HS-27A (cell line): ENCODE measurements around the gene ICE2.
"Not testable (repeated sequence)": the region's sequence is repeated elsewhere in the genome, so short reads cannot be mapped to it uniquely, and the experiment has no call there.

Experiments used
- DNase-seq: peaks from one replicate; pipeline ENCODE4 v3.0.0-alpha.2; 2012; ENCODE audit warnings: low read depth, missing footprints

The ICE2 gene

DNA sequence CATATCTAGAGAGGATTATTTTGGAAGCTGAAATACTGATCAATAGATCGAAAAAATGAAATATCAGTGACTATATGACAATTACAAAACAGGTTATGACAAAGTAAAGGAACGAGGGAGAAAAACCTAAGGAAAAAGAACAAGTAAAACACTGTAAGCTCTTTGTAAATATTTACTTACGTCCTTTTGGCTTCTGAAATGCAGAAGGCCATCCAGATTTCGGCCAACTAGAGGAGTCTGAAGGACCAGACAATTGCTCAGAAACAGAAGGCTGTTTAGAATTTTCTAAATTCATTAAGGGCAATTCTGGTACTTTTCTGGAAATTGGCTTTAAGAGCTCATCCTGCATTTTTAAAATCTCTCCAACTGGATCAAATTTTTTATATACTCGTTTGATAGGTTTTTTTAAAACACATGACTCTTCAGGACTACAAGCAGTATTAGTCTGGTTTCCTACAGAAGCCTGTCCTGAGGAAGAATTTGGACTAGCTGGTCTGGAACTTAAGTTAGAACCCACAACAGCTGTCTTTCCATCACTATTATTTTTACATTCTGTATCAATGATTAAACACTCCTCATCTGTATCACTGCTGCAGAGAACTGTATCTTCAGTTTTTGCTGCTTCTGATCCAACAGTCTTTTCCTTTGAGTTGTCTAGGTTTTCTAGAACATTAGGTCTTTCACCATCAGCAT lies 30.1 kb downstream of the ICE2 start:
- no peak for DNase-seq

GRCh38 chr15:60444289-60444912 lies 34.5 kb downstream of the ICE2 start:
- no peak for DNase-seq

DNA sequence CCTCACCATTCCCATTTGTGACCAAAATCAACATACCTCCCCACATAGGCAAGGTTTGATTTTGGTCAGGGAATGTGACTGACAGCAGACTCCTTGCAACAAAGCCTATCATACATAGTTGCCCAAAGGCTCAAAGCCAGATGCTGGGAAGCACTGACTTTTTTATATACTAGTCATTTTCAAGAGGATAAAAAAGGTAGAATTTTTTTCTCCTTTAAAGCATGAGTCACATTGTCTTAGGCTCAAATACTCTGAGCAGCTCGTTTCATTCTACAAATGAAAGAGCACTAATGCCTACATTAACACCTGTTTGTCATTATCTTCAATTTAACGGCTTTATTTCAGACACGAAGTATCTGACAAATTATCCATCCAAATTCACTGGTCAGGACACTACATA lies 36.2 kb downstream of the ICE2 start:
- no peak for DNase-seq

DNA sequence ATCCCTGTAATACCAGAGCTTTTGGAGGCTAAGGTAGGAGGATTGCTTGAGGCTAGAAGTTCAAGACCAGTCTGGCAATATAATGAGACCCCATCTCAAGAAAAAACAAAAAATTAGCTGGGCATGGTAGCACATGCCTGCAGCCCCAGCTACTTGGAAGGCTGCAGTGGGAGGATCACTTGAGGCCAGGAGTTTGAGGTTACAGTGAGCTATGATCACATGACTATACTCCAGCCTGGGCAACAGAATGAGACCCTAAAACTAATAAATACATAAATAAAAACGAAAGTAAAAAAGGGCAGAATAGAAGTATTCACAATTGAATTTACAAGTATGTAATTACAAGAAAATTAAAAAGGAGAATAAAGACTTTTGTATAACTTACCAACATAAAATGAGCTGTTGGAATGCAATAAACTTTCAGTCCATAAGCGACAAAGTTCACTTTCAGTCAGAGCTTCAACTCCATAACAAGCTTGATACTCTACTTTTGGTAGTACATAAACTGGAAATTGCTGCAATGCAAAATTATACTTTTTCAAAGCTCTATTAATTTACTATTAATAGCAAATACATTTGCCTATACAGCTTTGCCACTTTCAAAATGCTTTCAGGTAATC lies 36.8 kb downstream of the ICE2 start:
- DNase-seq = no peak

DNA sequence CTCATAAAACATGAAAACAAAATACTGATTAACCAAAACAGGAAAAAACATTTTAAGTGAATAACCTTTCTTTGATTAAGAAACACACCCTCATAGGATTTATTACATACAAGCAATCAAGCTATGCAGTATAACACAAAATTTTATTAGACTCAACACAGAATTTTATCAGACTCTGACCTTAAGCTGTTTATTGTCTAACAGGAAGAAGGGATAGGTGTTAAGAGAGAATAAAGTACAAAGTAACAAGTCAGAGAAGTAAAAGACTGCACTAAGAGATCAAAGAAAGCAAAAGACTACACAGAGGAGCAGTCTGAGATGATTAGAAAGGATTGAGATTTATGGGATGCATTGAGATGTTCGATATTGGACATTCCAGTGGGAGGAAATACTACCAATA lies 37.6 kb downstream of the ICE2 start:
- no peak for DNase-seq

- DNase-seq = no peak
These were observed 40.3 kb downstream of the ICE2 start for GRCh38 chr15:60438646-60439045.

DNA sequence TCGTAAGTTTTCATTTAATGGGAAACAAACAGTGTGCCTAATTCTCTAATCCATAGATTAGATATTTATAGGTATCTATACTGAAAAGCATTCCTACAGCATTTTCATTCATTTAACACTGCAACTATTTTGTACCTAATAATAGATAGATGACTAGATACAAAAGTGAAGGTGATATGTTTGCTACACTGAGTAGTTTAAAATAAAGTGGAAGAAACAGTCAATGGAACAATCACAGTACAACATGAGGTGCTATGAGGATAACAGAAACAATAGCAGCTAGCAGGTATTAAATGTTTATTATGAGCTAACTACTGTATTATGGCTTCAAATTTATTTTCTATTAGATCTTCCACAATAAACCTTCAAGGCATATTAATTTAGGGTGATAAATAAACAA lies 50.0 kb downstream of the ICE2 start:
- DNase-seq = no peak

- DNase-seq = no peak
These were observed 52.0 kb downstream of the ICE2 start for GRCh38 chr15:60426870-60427508.

- no peak for DNase-seq
These were observed 53.5 kb downstream of the ICE2 start for GRCh38 chr15:60425461-60425860.

- DNase-seq = no peak
These were observed 54.9 kb downstream of the ICE2 start for GRCh38 chr15:60424006-60424405.

DNA sequence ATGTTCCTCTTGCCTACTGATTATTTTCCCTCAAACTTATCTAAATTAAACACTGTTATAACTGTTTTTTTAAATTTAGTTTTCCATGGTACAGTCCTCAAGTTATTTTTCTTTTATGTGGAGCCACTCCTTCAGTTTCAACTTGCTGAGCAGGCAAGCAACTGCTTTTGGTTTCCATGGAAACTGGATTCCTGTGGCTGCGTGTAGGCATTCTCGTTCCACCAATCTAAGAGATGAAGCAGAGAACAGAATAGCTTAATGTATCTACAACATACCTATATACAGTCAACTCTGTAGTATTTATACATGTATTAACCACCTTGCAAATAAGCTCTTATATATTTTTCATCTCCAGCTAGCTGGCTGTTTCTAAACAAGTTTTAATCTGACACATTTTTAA lies 55.4 kb downstream of the ICE2 start:
- no peak for DNase-seq

DNA sequence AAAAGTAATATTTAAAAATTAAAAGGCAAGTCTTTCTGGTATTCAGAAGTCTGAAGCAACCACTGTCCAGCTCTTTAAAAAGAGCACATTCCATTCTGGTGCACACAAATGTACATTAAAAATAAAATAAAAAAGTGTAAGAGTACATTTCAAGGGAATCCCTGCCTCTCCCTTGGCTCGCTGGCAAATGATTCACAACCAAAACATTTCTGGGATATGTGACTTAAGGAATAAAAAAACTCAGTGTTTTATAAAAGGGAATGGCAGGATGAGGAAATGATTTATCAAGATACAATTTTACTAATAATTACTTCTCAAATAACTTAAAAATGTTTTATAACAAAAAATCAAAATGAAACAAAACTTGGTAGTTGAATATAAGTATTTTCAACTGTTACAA lies 57.4 kb downstream of the ICE2 start:
- no peak for DNase-seq

GRCh38 chr15:60420203-60420716 lies 58.7 kb downstream of the ICE2 start:
- no peak for DNase-seq

DNA sequence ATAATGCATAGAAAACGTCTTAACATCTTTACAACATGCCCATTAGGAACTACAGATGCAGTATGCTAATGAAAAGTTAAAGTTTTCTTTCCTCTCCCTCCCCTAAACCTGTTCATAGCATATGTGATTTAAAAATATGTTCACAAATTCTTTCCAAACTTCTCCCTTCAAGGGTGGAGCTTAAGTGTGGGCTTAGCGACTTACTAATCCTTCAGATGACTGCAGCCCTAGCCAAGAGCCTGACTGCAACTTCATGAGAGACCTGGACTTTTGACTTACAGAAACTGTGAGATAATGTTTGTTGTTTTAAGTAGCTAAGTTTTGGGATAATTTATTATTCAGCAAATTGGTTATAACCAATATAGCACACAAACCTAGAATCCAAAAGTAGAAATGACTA lies 59.2 kb downstream of the ICE2 start:
- no peak for DNase-seq

DNA sequence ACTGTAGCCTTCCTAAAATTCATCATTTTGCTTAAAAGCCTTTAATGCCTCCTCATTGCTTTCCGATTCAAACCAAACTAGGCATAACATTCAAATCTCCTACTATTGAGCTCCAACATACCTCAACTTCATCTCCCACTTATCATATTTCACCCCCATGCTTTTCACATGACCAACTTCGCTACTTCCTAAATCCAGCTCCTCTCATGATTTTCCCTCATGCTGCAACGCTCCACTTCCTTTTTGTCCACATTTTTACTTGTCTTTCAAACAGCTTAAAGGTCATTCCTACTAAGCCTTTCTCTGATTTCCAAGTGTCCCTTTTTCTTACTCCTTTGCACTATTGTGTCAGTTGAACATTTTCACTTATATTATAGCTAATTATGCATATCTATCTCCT lies 60.8 kb downstream of the ICE2 start:
- no peak for DNase-seq

- no peak for DNase-seq
These were observed 61.8 kb downstream of the ICE2 start for GRCh38 chr15:60417112-60417511.

- DNase-seq = no peak
These were observed 62.5 kb downstream of the ICE2 start for GRCh38 chr15:60416484-60416883.

GRCh38 chr15:60414016-60414682 lies 64.8 kb downstream of the ICE2 start:
- DNase-seq = no peak

GRCh38 chr15:60413231-60413824 lies 65.6 kb downstream of the ICE2 start:
- no peak for DNase-seq

GRCh38 chr15:60412807-60413206 lies 66.1 kb downstream of the ICE2 start:
- not testable (repeated sequence) for DNase-seq

DNA sequence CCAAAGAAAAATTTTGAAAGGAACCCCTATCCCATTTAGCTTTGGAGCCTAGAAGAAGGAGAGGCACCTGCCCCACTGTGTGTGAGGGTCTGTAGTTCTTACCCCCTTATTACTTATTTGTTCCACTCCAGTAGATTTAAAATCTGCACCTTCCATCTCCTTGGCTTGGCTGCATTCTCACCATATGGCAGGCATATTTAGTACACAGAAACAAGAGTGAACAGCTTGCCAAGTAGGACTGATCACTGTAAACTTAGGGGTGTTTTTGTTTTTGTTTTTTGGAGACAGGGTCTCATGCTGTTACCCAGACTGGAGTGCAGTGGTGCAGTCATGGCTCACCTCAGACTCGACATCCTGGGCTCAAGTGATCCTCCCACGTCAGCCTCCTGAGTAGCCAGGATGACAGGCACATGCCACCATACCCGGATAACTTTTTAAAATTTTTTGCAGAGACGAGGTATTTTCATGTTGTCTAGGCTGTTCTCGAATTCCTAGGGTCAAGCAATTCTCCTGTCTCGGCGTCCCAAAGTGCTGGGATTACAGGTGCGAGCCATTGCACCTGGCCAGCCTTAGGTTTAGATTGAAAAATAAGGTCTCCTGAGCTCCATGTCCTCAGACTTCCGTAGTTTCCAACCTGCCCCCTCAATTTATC lies 67.0 kb downstream of the ICE2 start:
- DNase-seq = no peak
